Superior temporal gyrus (tissue), 1 donor: Measurements from ENCODE around the gene PXMP4.
A peak's percentile ranks its signal among the peaks of the same experiment; 100 is the strongest.
"Not testable (repeated sequence)": the region's sequence is repeated elsewhere in the genome, so short reads cannot be mapped to it uniquely, and the experiment has no call there.

Source experiments
- DNase-seq: peaks from one replicate; pipeline ENCODE4 v3.0.0-alpha.2; 2016; ENCODE audit errors: extremely low spot score

Gene PXMP4

DNA sequence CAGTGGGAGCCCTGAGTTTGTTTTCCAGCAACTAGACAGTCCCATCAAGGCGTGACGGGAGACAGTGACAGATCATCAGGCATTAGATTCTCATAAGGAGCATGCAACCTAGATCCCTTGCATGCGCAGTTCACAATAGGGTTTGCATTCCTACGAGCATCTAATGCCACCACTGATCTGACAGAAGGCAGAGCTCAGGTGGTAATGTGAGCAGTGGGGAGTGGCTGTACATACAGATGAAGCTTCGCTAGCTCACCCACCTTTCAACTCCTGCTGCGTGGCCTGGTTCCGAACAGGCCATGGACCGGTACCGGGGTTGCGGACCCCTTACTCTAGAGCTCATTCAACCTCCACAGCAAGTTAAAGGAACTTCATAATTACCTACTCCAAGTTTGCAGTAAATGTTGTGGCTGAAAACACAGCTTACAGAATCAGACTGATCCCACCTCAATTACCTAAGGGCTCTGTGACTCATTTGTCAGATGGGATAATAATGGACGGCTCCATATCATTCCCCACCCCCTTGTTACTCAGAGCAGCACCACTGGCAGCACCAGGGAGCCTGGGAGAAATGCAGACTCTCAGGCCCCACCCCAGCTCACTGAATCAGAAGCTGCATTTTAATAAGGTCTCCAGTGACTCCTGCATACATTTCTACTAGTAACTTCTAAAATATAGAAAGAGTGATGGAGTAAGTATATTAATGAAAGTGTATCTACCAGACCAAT lies 15.7 kb downstream of the PXMP4 start:
- DNase-seq, result no peak

DNA sequence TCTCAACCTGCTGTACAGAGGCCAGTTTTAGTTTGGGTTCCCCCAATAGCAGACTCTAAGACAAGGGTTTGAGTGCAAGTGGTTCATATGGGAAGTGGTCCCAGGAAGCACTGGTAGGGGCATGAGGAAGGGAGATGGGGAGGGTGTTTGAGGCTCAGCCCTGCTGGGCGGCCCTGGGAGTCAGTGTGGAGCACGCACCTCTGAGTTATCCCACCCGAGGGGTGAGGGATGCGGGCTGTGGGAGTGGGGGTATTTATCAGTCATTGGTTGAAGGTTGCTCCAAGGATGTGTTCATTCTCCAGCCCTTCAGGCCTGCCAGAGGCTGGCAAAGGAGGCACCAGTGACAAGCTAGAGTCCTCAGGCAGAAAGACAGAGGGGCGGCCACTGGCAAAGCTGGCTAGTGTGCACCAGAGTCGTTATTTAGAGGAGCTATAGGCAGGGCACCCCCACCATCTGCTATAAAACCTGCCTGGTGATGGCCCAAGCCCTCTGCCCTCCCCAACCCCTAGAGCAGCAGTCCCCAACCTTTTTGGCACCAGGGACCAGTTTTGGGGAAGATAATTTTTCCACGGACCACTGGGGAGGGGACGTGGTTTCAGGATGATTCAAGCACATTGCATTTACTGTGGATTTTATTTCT lies 16.5 kb downstream of the PXMP4 start:
- DNase-seq, result no peak

DNA sequence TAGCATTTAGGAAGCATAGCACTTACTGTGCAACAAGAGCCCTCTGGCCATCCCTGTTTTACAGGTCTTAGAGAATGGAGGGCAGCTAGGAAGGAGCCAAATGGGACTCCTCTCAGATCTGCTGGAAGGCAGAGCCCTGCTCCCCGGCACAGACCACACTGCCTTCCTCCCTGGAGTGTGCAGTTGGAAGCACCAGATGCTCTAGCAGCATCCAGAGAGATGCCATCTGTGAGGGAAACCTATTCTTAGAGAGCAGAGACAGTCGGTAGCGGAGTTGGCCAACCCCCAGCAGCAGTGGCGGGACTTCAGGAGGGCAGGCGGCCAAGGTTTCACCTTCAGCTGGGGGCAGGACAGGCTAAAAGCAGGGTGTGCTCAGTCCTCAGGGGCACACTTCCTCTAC lies 17.2 kb downstream of the PXMP4 start:
- DNase-seq, result peak; percentile 70

DNA sequence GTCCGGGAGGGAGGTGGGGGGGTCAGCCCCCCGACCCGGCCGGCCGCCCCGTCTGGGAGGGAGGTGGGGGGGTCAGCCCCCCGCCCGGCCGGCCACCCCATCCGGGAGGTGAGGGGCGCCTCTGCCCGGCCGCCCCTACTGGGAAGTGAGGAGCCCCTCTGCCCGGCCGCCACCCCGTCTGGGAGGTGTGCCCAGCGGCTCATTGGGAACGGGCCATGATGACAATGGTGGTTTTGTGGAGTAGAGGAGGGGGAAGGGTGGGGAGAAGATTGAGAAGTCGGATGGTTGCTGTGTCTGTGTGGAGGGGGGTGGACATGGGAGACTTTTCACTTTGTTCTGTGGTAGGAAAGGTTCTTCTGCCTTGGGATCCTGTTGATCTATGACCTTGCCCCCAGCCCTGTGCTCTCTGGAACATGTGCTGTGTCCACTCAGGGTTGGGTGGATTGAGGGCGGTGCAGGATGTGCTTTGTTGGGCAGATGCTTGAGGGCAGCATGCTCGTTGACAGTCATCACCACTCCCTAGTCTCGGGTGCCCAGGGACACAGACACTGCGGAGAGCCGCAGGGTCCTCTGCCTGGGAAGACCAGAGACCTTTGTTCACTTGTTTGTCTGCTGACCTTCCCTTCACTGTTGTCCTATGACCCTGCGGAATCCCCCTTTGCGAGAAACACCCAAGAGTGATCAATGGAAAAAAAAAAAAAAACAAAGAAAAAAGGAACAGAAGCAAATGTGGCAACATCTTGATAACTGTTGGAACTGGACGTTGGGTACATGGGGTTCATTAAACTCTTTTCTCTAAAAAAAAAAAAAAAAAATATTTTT lies 18.3 kb downstream of the PXMP4 start:
- DNase-seq, result no peak

DNA sequence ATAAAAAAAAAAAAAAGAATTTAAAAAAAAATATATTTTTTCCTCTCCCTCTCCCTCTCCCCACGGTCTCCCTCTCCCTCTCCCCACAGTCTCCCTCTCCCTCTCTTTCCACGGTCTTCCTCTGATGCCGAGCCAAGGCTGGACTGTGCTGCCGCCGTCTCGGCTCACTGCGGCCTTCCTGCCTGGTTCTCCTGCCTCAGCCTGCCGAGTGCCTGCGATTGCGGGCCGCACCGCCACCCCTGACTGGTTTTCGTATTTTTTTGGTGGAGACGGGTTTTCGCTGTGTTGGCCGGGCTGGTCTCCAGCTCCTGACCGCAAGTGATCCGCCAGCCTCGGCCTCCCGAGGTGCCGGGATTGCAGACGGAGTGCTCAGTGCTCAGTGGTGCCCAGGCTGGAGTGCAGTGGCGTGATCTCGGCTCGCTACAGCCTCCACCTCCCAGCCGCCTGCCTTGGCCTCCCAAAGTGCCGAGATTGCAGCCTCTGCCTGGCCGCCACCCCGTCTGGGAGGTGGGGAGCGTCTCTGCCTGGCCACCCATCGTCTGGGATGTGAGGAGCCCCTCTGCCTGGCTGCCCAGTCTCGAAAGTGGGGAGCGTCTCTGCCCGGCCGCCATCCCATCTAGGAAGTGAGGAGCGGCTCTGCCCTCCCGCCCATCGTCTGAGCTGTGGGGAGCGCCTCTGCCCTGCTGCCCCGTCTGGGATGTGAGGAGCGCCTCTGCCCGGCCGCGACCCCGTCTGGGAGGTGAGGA lies 19.2 kb downstream of the PXMP4 start:
- DNase-seq, result not testable (repeated sequence)

DNA sequence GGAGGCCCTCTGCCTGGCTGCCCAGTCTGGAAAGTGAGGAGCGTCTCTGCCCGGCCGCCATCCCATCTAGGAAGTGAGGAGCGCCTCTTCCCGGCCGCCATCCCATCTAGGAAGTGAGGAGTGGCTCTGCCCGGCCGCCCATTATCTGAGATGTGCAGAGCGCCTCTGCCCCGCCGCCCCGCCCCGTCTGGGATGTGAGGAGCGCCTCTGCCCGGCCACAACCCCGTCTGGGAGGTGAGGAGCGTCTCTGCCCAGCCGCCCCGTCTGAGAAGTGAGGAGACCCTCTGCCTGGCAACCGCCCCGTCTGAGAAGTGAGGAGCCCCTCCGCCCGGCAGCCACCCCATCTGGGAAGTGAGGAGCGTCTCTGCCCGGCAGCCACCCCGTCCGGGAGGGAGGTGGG lies 21.1 kb downstream of the PXMP4 start:
- DNase-seq, result not testable (repeated sequence)

DNA sequence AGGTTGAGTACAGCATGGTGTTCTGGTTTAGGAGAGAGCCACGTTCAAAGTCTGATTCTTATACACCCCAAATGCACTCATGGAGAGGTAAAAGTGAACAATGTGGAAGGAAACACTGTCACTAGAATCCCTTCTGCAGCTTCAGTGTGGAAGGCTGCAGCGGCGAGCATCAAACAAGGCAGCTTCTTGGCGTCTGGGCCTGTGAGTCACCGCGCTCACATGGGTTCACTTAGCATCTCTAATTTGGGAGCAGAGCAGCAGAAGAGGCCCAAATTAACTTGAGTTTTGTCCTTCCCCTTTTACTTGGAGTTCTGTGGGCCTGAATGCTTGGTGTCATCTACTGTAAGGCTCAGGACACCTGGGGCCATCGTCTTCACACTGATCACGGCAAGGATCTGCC lies 23.0 kb downstream of the PXMP4 start:
- DNase-seq, result peak; percentile 85

DNA sequence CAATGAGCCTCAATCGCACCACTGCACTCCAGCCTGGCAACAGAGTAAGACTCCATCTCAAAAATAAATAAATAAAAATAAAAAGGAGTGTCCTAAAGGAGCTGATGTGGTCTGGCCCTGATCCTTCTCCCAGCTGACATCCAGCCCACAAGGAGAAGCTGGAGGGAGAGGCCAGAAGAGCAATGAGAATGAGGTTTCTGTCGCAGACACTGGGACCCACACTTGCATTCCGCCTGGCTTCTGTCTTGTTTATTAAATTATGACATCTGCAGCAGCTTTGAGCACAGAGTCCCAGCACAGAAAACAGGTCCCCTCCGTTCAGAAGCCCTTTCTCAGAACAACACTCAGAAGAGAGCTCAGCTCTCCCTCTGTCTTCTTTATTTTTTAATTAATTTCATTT lies 23.7 kb downstream of the PXMP4 start:
- no peak for DNase-seq

DNA sequence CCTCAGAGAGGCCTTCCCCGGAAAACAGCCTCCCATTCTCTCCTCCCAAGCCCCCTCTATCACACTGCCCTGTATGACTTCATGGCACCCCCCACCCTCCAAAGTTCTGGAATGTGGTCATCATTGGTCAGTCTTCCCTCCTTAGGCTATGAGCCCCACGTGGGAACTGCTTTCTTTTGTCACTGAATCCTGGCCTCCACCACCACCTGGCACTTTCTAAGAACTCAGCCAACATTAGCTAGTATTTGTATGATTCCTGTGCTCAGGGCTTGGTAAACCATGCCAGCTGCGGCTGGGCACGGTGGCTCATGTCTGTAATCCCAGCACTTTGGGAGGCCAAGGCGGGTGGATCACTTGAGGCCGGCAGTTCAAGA lies 25.5 kb downstream of the PXMP4 start:
- DNase-seq, result peak; percentile 8

DNA sequence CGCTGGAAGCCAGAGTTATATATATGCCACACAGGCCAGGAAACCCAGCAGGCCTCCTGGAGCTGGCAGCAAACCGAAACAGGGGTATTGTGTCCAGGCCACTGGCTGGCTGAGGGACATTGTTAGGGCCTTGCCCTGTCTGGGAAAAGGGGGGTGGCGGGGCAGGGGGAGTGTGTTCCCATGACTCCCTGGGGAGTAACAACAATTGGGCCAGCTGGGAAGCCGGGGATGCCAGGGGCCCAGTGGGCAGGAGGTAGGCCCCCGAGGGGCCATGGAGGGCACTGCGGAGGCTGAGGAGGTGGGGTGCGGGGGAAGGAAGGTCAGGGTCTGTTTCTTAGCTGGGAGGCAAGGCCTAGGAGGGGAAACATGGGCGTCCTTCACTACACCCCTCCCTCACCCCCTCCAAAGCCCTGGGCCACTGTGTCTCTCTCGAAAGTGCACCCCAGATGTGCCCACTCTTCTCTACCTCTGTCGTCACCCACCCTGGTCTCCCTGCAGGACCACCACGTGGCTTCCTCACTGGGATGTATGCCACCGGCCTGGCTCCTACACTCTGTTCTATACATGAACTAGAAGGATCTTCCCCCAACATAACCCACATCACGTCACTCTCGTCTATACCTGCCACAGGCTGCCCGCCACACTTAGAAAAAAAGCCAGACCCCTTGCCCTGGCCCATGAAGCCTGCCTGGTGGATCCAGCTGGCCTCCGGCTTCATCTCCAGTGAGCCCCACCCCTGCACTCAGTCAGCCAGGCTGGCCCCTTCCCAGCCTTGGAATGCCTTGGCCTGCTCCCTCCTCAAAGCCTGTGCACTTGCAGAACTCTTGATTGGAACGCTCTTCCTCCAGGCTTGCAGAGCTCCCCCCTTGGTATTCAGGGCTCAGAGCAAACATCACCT lies 26.1 kb downstream of the PXMP4 start:
- peak; percentile 80 for DNase-seq

DNA sequence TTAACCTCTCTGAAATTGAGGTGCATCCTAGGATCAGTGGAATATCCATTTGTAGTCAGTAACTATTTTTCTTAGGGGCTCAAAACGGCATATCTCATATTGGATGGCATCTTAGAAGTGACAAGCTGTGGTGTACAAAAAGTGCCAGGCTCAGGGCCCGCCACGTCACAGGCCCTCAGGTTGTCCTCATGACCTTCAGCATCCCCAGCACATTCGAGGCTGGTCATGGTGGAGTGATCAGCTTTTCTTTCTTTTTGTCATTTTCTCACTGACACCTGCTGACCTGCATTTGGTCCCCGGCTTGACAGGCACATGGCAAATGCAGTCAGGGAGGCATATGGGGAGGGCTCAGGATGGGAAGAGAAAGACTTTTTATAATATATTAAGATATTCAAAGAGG lies 26.8 kb downstream of the PXMP4 start:
- no peak for DNase-seq

DNA sequence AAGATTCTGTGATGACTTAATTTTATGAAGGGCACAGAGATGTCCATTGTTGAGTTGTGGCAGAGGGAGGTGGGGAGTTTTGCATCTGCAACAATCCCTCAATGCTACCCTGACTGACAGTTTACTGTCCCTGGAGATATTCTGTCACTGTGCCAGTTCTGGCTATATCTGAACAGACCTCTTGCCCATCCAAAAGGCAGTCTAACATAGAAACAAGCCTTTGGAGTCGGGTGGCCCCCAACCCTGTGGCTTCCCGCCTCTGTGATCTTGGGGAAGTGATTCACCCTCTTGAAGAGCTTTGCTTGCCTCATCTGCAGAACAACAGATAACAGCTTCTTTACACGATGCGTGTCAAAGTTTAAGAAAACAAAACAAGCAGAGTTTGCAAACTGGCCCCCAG lies 30.1 kb downstream of the PXMP4 start:
- peak; percentile 80 for DNase-seq

DNA sequence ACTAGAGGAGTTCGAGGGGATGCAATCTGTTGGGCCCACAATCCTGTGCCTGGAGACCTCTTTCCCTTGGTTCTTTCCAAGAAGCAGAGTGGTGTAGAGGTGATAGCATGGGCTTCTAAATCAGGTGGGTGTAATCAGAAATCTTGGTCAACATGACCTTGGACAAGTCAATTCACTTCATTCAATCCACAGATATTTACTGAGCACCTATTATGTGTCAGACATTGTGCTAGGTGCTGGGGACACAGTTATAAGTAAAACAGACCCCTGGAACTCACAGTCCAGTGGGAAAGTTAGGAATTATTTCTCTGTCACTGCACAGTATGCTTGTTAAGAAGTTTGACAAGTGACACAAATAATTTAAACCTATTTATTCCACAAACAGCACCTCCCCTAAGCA lies 30.6 kb downstream of the PXMP4 start:
- DNase-seq, result no peak

DNA sequence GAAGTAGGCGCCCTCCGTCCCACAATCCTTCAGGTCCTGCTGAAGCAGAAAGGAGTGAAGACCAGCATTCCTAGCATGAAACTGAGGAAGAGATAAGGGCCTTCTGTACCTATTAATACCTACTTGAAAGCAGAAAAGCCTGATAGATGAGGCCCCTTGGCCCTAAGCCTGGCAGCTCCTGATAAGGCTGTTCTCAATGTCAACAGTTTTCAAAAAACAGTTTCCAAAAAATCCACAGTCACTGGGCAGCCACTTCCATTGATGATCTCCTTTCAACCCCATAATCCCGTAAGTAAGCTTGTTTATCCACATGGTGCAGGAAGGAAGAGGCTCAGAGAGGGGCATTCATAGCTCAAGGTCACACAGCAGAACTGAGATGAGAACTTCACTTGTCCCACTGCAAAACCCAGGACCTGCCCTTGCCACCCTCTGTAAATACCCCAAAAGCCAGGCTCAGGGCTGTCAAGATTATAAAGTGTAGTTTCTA lies 31.1 kb downstream of the PXMP4 start:
- DNase-seq, result no peak

DNA sequence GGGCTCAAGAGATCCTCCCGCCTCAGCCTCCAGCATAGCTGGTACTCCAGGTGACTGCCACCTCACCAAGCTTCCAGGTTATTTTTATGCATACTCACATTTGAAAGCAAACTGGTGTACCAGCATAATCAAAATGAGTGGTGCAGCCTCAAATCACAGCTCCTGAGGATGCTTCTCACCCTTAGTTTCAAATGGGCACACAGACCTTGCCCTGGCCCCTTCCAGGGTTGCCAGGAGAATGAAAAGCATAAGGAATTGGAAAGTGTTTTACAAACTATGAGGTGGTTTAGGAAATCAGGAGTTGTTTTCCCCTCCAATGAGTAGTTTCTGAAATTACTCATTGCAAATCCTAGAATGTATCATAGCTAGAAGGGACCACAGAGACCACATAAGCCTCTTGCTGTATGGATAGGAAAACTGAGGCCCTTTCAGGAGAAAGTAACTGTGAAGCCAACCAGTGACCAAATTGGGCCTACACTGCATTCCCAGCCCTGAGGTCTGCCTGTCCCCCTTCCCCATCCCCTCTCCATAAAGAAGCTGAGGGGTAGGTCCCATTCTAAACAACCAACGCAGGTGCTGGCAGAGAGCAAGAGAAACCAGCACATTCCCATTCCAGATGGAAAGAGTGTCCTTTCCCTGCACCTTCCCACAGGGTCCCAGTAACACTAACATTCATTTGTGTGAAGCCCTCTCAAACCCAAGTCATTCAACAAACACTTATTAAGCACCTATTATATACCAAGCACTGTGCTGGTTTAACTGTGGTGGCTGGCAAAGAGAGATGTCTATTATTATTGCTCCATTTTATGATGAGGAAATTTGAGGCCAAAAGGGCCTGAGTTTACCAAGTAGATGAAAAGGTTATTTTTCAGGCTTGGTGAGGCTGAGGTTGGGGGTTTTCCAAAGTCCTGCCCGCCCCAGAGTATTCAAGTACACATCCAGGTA lies 31.8 kb downstream of the PXMP4 start:
- DNase-seq, result no peak

DNA sequence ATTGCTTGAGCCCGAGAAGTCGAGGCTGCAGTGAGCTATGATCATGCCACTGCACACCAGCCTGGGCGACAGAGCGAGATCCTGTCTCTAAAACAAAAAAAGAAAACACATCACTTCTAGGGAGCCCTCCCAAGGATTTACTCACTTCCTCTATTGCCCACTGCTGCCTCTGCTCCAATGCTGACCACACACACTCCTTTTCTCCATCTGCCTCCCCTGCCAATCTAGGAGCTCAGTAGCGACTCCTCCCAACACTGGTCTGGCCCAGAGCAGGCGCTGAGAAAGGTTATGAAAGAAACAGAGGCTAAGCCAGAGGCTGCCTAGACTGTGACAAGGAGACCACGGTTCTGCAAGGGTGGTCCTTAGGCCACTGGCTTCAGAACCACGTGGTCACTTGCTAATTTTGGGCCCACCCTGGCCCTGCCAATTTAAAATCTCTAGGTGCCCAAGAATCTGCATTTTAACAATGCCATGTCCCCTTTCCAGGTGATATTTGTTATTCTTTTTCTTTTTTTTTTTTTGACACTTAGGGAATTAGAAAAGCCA lies 32.7 kb downstream of the PXMP4 start:
- peak; percentile 20 for DNase-seq

DNA sequence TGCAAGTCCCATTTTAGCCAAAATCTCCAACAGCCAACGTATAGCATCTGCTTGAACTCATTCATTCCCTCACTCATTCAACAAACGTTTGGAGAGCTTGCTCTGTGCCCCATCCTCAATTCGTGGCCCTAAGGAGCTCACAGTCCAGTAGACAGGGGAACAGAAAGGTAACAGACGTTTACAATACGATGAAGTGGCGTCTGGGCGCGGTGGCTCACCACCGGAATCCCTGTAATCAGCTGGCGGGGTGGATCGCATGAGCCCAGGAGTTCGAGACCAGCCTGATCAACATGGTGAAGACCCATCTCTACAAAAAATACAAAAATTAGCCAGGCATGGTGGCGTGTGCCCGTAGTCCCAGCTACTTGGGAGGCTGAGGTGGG lies 33.1 kb downstream of the PXMP4 start:
- DNase-seq, result no peak

DNA sequence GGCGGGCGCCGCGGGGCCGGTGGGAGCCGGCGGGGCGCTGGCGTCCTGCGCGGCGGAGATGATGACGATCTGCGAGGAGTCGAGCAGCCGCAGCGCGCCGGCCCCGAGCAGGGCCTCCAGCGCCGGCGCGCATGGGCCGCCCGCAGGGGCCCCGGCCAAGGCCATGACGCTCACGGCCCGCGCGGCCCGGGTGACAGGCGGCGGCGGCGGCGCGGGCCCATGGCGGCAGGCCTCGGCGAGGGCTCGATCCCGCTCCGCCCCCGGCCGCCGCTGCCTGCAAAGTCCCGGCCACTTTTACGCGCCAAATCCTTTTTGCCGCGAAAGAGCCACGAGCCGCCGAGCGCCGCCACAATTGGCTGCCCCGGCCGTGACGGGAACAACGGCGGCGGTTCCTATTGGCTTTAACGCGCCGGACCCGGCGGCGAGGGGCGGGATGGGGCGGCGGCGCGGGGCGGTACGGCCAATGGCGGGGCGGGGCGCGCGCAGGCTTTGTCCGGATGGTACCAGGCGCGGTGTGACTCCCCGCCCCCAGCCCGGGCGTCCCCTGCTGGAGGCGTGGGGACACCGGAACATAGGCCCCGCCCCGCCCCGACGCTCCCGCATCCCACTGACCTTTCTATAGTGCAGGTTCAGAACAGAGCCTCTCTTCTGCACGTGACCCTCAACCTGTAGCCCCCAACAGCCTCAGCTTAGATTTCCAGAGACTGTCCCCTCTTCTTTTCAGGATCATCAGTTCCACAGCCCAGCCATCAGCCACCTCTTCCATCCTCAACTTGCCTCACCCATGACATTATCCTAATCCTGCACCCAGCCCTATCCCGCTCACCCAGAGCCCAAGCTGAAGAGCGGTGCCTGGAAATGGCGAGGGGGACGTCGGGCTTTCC lies 33.8 kb downstream of the PXMP4 start, which contains the start of gene E2F1:
TSS of gene E2F1 (minus strand) at position 286 of the 884 bp plus-strand sequence. CDS start at position 165, 121 bp downstream.
- peak; percentile 95 for DNase-seq
